Endothelial cell of umbilical vein (primary cell): ENCODE results near the gene SLC6A6. TPM values are rescaled to one million over a fixed set of nuclear protein-coding genes. Genes with fewer than 3 reads are reported as not detected.

Experiments
- BruUV-seq: library from RNA; stranded (reverse); fragments of 400-500 nt; replicated peaks from 2 replicates; lab custom pipeline; 2021; lab: Mats Ljungman, UMichigan
- CTCF ChIA-PET: fragments of 300-600, 350-600 bp; sonication (Branson Sonifier 250); formaldehyde crosslinking; loops from one replicate; lab custom pipeline; 2021; ENCODE audit warnings: antibody characterized with exemption, inconsistent platforms; lab: Charles Lee
- POLR2A ChIA-PET: fragments of 300-600, 350-600 bp; sonication (Branson Sonifier 250); formaldehyde crosslinking; loops from one replicate; lab custom pipeline; 2021; ENCODE audit warnings: antibody characterized with exemption, inconsistent platforms; lab: Charles Lee
- DNase-seq: peaks from one replicate; pipeline ENCODE4 v3.0.0-alpha.2; 2011; ENCODE audit warnings: low read depth, low spot score
- FAIRE-seq: peaks from 2 replicates; lab custom pipeline; 2011; peaks lifted over from hg19 to GRCh38; lab: Jason Lieb, UNC
- H2AFZ ChIP-seq: 2 replicates; pipeline ENCODE4 v1.6.0; 2012; ENCODE audit warnings: low read depth, low read length, control low read depth, inconsistent platforms
- H3K27ac ChIP-seq: 2 replicates; pipeline ENCODE4 v1.5.1; 2011; ENCODE audit warnings: low read depth, mild to moderate bottlenecking, control low read depth, low read length, moderate library complexity; ENCODE audit not compliant: insufficient read depth
- H3K27me3 ChIP-seq, 2 experiments: 2 replicates each; pipeline versions ENCODE4 v1.6.0 to v1.6.1; 2011; ENCODE audit warnings: low read length in 2 of 2, mixed read lengths in 1 of 2; ENCODE audit not compliant: control insufficient read depth in 2 of 2, insufficient read depth in 2 of 2
- H3K36me3 ChIP-seq, 2 experiments: 2 replicates in 1 of 2; 3 replicates in 1 of 2; pipeline ENCODE4 v1.5.1; 2011; ENCODE audit warnings: low read length in 2 of 2, mild to moderate bottlenecking in 1 of 2, moderate library complexity in 1 of 2; ENCODE audit not compliant: control insufficient read depth in 2 of 2, insufficient read depth in 2 of 2; ENCODE audit errors: extremely low read depth in 1 of 2
- H3K4me1 ChIP-seq: 3 replicates; pipeline ENCODE4 v1.5.1; 2011; ENCODE audit warnings: mild to moderate bottlenecking, low read length; ENCODE audit not compliant: control insufficient read depth, insufficient read depth; ENCODE audit errors: extremely low read depth
- H3K4me2 ChIP-seq: 2 replicates; pipeline ENCODE4 v1.6.1; 2011; ENCODE audit warnings: low read length, control low read depth, mixed read lengths; ENCODE audit not compliant: insufficient read depth
- H3K4me3 ChIP-seq, 3 experiments: fragments of 200-600 bp in 1 of 3; sonication (generic), shearing (Covaris generic) in 1 of 3; replicated peaks in 1 of 3; 2 replicates each; pipeline ENCODE4 v1.5.1; 2011 to 2016; ENCODE audit warnings: control low read depth in 3 of 3, low read length in 3 of 3, mild to moderate bottlenecking in 2 of 3, inconsistent platforms in 1 of 3, low read depth in 1 of 3, moderate library complexity in 1 of 3; ENCODE audit not compliant: insufficient read depth in 1 of 3
- H3K79me2 ChIP-seq: 2 replicates; pipeline ENCODE4 v1.6.0; 2012; ENCODE audit warnings: low read length, inconsistent platforms; ENCODE audit not compliant: control insufficient read depth, insufficient read depth
- H3K9ac ChIP-seq: replicated peaks from 2 replicates; pipeline ENCODE3; 2011; ENCODE audit warnings: low read length, control low read depth; ENCODE audit not compliant: insufficient read depth; ENCODE audit errors: extremely low read depth
- H3K9me1 ChIP-seq: replicated peaks from 3 replicates; pipeline ENCODE4 v1.6.0; 2011; ENCODE audit warnings: mild to moderate bottlenecking, low read length; ENCODE audit not compliant: control insufficient read depth, insufficient read depth; ENCODE audit errors: extremely low read depth
- H3K9me3 ChIP-seq: replicated peaks from 2 replicates; pipeline ENCODE4 v1.5.1; 2012; ENCODE audit warnings: low read length, inconsistent platforms; ENCODE audit not compliant: control insufficient read depth, insufficient read depth
- H4K20me1 ChIP-seq: replicated peaks from 2 replicates; pipeline ENCODE3; 2011; ENCODE audit warnings: mild to moderate bottlenecking, low read length; ENCODE audit not compliant: control insufficient read depth, insufficient read depth; ENCODE audit errors: extremely low read depth
- CTCF ChIP-seq, 2 donors: IDR thresholded peaks; 1 replicate in 1 of 2; 2 replicates in 1 of 2; pipeline ENCODE4 v1.5.1; 2011; ENCODE audit warnings: low read length in 2 of 2, mild to moderate bottlenecking in 2 of 2, moderate library complexity in 2 of 2, control low read depth in 1 of 2, inconsistent platforms in 1 of 2, low read depth in 1 of 2; ENCODE audit not compliant: insufficient read depth in 1 of 2; ENCODE audit errors: extremely low read depth in 1 of 2
- EZH2 ChIP-seq: IDR thresholded peaks from 2 replicates; pipeline ENCODE4 v1.6.1; 2012; ENCODE audit warnings: borderline replicate concordance, low read depth, mild to moderate bottlenecking, moderate library complexity, low read length, inconsistent platforms; ENCODE audit not compliant: severe bottlenecking
- MAX ChIP-seq: IDR thresholded peaks from 2 replicates; pipeline ENCODE4 v1.6.1; 2011; ENCODE audit not compliant: insufficient read depth, insufficient read length
- MYC ChIP-seq: IDR thresholded peaks from one replicate; pipeline ENCODE4 v1.6.1; 2011; ENCODE audit warnings: mild to moderate bottlenecking, low read depth, low read length
- POLR2AphosphoS5 ChIP-seq: IDR thresholded peaks from 2 replicates; pipeline ENCODE4 v1.6.1; 2012; ENCODE audit warnings: low read depth, mild to moderate bottlenecking, control low read depth, low read length, moderate library complexity; ENCODE audit not compliant: insufficient read depth
- dilution Hi-C: fragments of 300-500 bp; cut with MboI; formaldehyde crosslinking; loops from one replicate; pipeline ENCODE4 v1.15.0; 2019; ENCODE audit warnings: low sequenced_read_pairs; ENCODE audit not compliant: extremely low pct_ligation_motif_present
- intact Hi-C: fragments of 100-400 bp; cut with micrococcal nuclease; formaldehyde crosslinking; loops from one replicate; pipeline ENCODE4 v1.10.0; 2022
- polyA plus RNA-seq, 4 experiments: library from polyadenylated mRNA; depleted of rRNA in 3 of 4; stranded (reverse) in 3 of 4; unstranded in 1 of 4; fragments of >200 nt; gene quantifications; 2 replicates each; pipeline versions ENCODE4 v1.2.1 to v1.2.3, GENCODE V29; 2011 to 2012; ENCODE audit warnings: missing spikeins in 1 of 4
- total RNA-seq: library from RNA; stranded (reverse); gene quantifications from 2 replicates; pipeline ENCODE4 v1.2.3, GENCODE V29; 2021

SLC6A6 gene
- total and polyA plus RNA-seq, 2 donors (not counting 3 experiments of a cell fraction or from before 2014, with no cell fraction given), result 25.7 to 38.0 TPM

- Histone ChIP-seq H2AFZ (no peak overlapping the region), H3K9me3 (no peaks in the 10 kb centered on the region), H3K79me2 (no peaks in the 10 kb centered on the region), H3K27me3 (no peaks in the 10 kb centered on the region), H3K4me3 (no peak overlapping the region), H3K27ac (peak overlapping the region; percentile 24), H3K36me3 (peaks cover 0 to 1% of the 10 kb centered on the region in 2 experiments), H4K20me1 (no peaks in the 10 kb centered on the region), H3K9me1 (no peaks in the 10 kb centered on the region), H3K4me2 (no peak overlapping the region), H3K9ac (no peak overlapping the region), H3K4me1 (peaks cover 38% of the 10 kb centered on the region)
- CTCF ChIA-PET, result interaction anchor here (1.0 to 4.1 kb wide), 24 partner anchors 9 to 564 kb away, joined by 3 to 54 read pairs (median 6); partner anchors contain the start of gene SLC6A6
- TF ChIP-seq CTCF (IDR thresholded peaks at IDR 0.05; ENCODE audit: extremely low read depth in 1 of 2, insufficient read depth in 1 of 2, low read depth in 1 of 2, low read length in 2 of 2), result no peak
- peak; percentile 4 for TF ChIP-seq MYC
- TF ChIP-seq MAX, result no peak
- TF ChIP-seq EZH2, result no peak
- peak; percentile 95 for TF ChIP-seq POLR2AphosphoS5
- intact Hi-C loops, result loop anchor here (1.0 to 10.0 kb wide), 10 partner anchors 8 to 806 kb away; partner anchors contain the start of gene SLC6A6
- DNase-seq (peak; percentile 97), FAIRE-seq (peak; percentile 100)
- BruUV-seq, result no TSS peak
- dilution Hi-C loops, result no loop called here
- POLR2A ChIA-PET, result interaction anchor here (0.8 to 1.6 kb wide), 2 partner anchors 8 to 19 kb away, joined by 3 read pairs; no protein-coding TSS in a partner anchor
Observed at GRCh38 chr3:14460342-14461005, 58.1 kb downstream of the SLC6A6 start.
